Erythroblast (primary cell): ENCODE data around the gene PDIA5.

Source experiments
- GATA1 ChIP-seq: IDR thresholded peaks from 2 replicates; pipeline ENCODE4 v1.6.1; 2011; ENCODE audit warnings: low read depth, mild to moderate bottlenecking, control low read depth, low read length, moderate library complexity
- POLR2A ChIP-seq: IDR thresholded peaks from 2 replicates; pipeline ENCODE4 v1.6.1; 2011; ENCODE audit warnings: mild to moderate bottlenecking, low read length

- TF ChIP-seq POLR2A (no peak), GATA1 (no peak)
Measured at GRCh38 chr3:123034996-123035395, 31.8 kb upstream of the PDIA5 start.
